ENCODE results near the gene LINGO4. TPM values are rescaled to one million over a fixed set of nuclear protein-coding genes. Genes with fewer than 3 reads are reported as not detected.
"Not testable (repeated sequence)": the region's sequence is repeated elsewhere in the genome, so short reads cannot be mapped to it uniquely, and the experiment has no call there.

LINGO4 gene
- total RNA-seq, 6 experiments from 2014 or later = 0.12 to 0.37 (median 0.18) TPM

GRCh38 chr1:151775894-151776664, 29.1 kb downstream of the LINGO4 start:
- no peak for TF ChIP-seq POLR2A (IDR thresholded peaks at IDR 0.05)
- TF ChIP-seq, protein P1, sequence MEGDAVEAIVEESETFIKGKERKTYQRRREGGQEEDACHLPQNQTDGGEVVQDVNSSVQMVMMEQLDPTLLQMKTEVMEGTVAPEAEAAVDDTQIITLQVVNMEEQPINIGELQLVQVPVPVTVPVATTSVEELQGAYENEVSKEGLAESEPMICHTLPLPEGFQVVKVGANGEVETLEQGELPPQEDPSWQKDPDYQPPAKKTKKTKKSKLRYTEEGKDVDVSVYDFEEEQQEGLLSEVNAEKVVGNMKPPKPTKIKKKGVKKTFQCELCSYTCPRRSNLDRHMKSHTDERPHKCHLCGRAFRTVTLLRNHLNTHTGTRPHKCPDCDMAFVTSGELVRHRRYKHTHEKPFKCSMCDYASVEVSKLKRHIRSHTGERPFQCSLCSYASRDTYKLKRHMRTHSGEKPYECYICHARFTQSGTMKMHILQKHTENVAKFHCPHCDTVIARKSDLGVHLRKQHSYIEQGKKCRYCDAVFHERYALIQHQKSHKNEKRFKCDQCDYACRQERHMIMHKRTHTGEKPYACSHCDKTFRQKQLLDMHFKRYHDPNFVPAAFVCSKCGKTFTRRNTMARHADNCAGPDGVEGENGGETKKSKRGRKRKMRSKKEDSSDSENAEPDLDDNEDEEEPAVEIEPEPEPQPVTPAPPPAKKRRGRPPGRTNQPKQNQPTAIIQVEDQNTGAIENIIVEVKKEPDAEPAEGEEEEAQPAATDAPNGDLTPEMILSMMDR (IDR thresholded peaks at IDR 0.05) = no peak
- H3K36me3 ChIP-seq = peaks cover 0 to 6% (median 5%) of the 10 kb centered on the region in 4 donors

GRCh38 chr1:151774256-151774922, 30.8 kb downstream of the LINGO4 start:
- ATAC-seq = no peak
- WGBS (ENCODE audit: insufficient coverage, low coverage, low lambda C conversion rate, missing lambda C conversion rate) = 58% methylated on average over 3 of the region's 3 CpGs
- DNase-seq = no peak
- H3K4me3 ChIP-seq = no peak overlapping the region
- no peak overlapping the region for H3K27ac ChIP-seq
- peaks cover 0 to 15% (median 2%) of the 10 kb centered on the region in 4 donors for H3K4me1 ChIP-seq
- H3K36me3 ChIP-seq = peaks cover 0 to 6% (median 5%) of the 10 kb centered on the region in 4 donors
- H3K27me3 ChIP-seq = no peaks in the 10 kb centered on the region
- H3K9me3 ChIP-seq = no peaks in the 10 kb centered on the region
- intact Hi-C loops (cut with DNase I) = no loop called here
- TF ChIP-seq, protein P1 (IDR thresholded peaks at IDR 0.05) = no peak
- TF ChIP-seq POLR2A (IDR thresholded peaks at IDR 0.05) = no peak

More at GRCh38 chr1:151775894-151776664, 29.1 kb downstream of the LINGO4 start:
- ATAC-seq = peak; percentile 21 to 98 (median 68)
- Histone ChIP-seq H3K27me3 (no peaks in the 10 kb centered on the region), H3K4me1 (peaks cover 0 to 15% (median 2%) of the 10 kb centered on the region in 4 donors), H3K9me3 (no peaks in the 10 kb centered on the region), H3K27ac (peak overlapping the region in 1 of 3 donors; percentile 20), H3K4me3 (no peak overlapping the region)
- 57% methylated on average over 7 of the region's 7 CpGs for WGBS (ENCODE audit: insufficient coverage, low coverage, low lambda C conversion rate, missing lambda C conversion rate)
- peak in 2 of 3 donors; percentile 47 to 69 for DNase-seq
- intact Hi-C loops (cut with DNase I) = no loop called here

GRCh38 chr1:151773702-151774101, 31.5 kb downstream of the LINGO4 start:
- intact Hi-C loops (cut with DNase I) = no loop called here
- peaks cover 0 to 6% (median 4%) of the 10 kb centered on the region in 4 donors for H3K36me3 ChIP-seq
- H3K27ac ChIP-seq = no peak overlapping the region
- no peaks in the 10 kb centered on the region for H3K27me3 ChIP-seq
- 86% methylated on average over 4 of the region's 5 CpGs for WGBS (ENCODE audit: insufficient coverage, low coverage, low lambda C conversion rate, missing lambda C conversion rate)
- no peak for DNase-seq
- TF ChIP-seq, protein P1 (IDR thresholded peaks at IDR 0.05) = no peak
- TF ChIP-seq POLR2A (IDR thresholded peaks at IDR 0.05) = no peak
- H3K4me3 ChIP-seq = no peak overlapping the region
- no peaks in the 10 kb centered on the region for H3K9me3 ChIP-seq
- ATAC-seq = no peak
- peaks cover 0 to 15% (median 2%) of the 10 kb centered on the region in 4 donors for H3K4me1 ChIP-seq

GRCh38 chr1:151769270-151769669, 35.9 kb downstream of the LINGO4 start:
- H3K9me3 ChIP-seq; H3K36me3 ChIP-seq; intact Hi-C loops (cut with DNase I); H3K4me3 ChIP-seq; DNase-seq; ATAC-seq; H3K27me3 ChIP-seq; H3K27ac ChIP-seq: not testable (repeated sequence)
- no CpG with 5 or more reads among the region's 34 CpGs for WGBS (ENCODE audit: insufficient coverage, low coverage, low lambda C conversion rate, missing lambda C conversion rate)
- peaks cover 0 to 18% (median 1%) of the 10 kb centered on the region in 4 donors for H3K4me1 ChIP-seq

DNA sequence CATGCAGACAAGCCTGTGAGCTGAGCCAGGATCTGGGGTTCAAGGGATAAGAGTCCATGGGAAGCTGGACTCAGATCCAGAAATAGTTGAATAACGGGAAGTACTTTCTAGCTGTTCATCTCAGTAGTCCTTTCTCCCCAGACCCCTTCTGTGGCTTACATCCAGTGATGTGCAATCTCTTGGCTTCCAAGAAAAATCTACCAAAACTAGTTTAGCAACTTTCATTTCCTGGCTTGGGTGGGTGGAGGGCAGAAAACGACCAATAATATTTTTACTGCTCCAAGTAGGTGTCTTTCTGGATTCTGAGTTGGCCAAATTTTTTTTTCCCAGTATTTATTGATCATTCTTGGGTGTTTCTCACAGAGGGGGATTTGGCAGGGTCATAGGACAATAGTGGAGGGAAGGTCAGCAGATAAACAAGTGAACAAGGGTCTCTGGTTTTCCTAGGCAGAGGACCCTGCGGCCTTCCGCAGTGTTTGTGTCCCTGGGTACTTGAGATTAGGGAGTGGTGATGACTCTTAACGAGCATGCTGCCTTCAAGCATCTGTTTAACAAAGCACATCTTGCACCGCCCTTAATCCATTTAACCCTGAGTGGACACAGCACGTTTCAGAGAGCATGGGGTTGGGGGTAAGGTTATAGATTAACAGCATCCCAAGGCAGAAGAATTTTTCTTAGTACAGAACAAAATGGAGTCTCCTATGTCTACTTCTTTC, 36.7 kb downstream of the LINGO4 start:
- H3K4me3 ChIP-seq; H3K27ac ChIP-seq; DNase-seq; H3K27me3 ChIP-seq; ATAC-seq; H3K9me3 ChIP-seq; intact Hi-C loops (cut with DNase I); H3K36me3 ChIP-seq: not testable (repeated sequence)
- H3K4me1 ChIP-seq = peaks cover 0 to 24% (median 4%) of the 10 kb centered on the region in 4 donors
- 42% methylated on average over 2 of the region's 7 CpGs for WGBS (ENCODE audit: insufficient coverage, low coverage, low lambda C conversion rate, missing lambda C conversion rate)
